ENCODE data around the gene KIAA1143.

The KIAA1143 gene

GRCh38 chr3:44761424-44762169 lies at the start of gene KIAA1143, which contains the start of gene KIF15:
Gene KIAA1143, minus strand, starts transcription at chr3:44761619. Its CDS starts 17 bp downstream, at chr3:44761602.
Gene KIF15, plus strand, starts transcription at chr3:44761794. Its CDS starts 72 bp downstream, at chr3:44761866.
- DNase-seq = peak; percentile 98

- DNase-seq = no peak
Observed at GRCh38 chr3:44805960-44806359, 44.5 kb upstream of the KIAA1143 start.

- DNase-seq = no peak
Observed at GRCh38 chr3:44803298-44803697, 41.9 kb upstream of the KIAA1143 start.

- DNase-seq = no peak
Observed at GRCh38 chr3:44802011-44802410, 40.6 kb upstream of the KIAA1143 start.

GRCh38 chr3:44795197-44795596 lies 33.8 kb upstream of the KIAA1143 start:
- DNase-seq = no peak

- no peak for DNase-seq
Observed at GRCh38 chr3:44782891-44783290, 21.5 kb upstream of the KIAA1143 start.

- no peak for DNase-seq
Observed at GRCh38 chr3:44772099-44772442, 10.7 kb upstream of the KIAA1143 start.

GRCh38 chr3:44771424-44772098 lies 10.1 kb upstream of the KIAA1143 start:
- no peak for DNase-seq

- no peak for DNase-seq
Observed at GRCh38 chr3:44764248-44764647, 2.8 kb upstream of the KIAA1143 start.

GRCh38 chr3:44762690-44763089 lies 1.3 kb upstream of the KIAA1143 start:
- no peak for DNase-seq

- no peak for DNase-seq
Observed at GRCh38 chr3:44762170-44762677, 805 bp upstream of the KIAA1143 start.

- no peak for DNase-seq
Observed at GRCh38 chr3:44761101-44761423, 357 bp downstream of the KIAA1143 start.

GRCh38 chr3:44734646-44735168 lies 26.7 kb downstream of the KIAA1143 start:
- DNase-seq = no peak

- peak; percentile 80 for DNase-seq
Observed at GRCh38 chr3:44729384-44729910, 32.0 kb downstream of the KIAA1143 start, which contains the start of gene ZNF501. Gene ZNF501, plus strand, starts transcription at chr3:44729635. Its CDS starts 4,787 bp downstream, at chr3:44734422.

- no peak for DNase-seq
Observed at GRCh38 chr3:44722103-44722401, 39.4 kb downstream of the KIAA1143 start.

GRCh38 chr3:44721231-44722102 lies 40.0 kb downstream of the KIAA1143 start:
- no peak for DNase-seq

- peak; percentile 61 for DNase-seq
Observed at GRCh38 chr3:44712455-44713075, 48.9 kb downstream of the KIAA1143 start, which contains the start of gene ZNF502. Gene ZNF502, plus strand, starts transcription at chr3:44712660. Its CDS starts 7,602 bp downstream, at chr3:44720262.

Measured in activated T-cell treated with anti-CD3 and anti-CD28 coated beads, Interleukin-2, amount 50 U/mL, for 1 hour (primary cell).